NT2/D1 (cell line): ENCODE measurements around the gene RRAGC.

Experiments
- SUZ12 ChIP-seq: IDR thresholded peaks from 2 replicates; pipeline ENCODE4 v1.6.1; 2011; ENCODE audit not compliant: insufficient read length, insufficient read depth; ENCODE audit errors: extremely low read depth
- YY1 ChIP-seq: IDR thresholded peaks from 2 replicates; pipeline ENCODE4 v1.6.1; 2011; ENCODE audit not compliant: insufficient read length, insufficient read depth
- ZNF274 ChIP-seq: IDR thresholded peaks from 2 replicates; pipeline ENCODE4 v1.6.1; 2011; ENCODE audit warnings: mild to moderate bottlenecking, low read depth, low read length

- TF ChIP-seq YY1 (no peak), SUZ12 (no peak), ZNF274 (no peak)
Observed at GRCh38 chr1:38867208-38867607, 7.6 kb upstream of the RRAGC start.
